KOPT-K1 (cell line): ENCODE measurements around the gene SPOCK1.

Experiments
- H3K27ac ChIP-seq: fragments of 200-600 bp; sonication (generic); 2 replicates; pipeline ENCODE4 v1.5.1; 2016; ENCODE audit warnings: antibody characterized with exemption, mild to moderate bottlenecking, low read depth, low read length; ENCODE audit not compliant: poor library complexity, severe bottlenecking
- H3K36me3 ChIP-seq: fragments of 200-600 bp; sonication (generic); 2 replicates; pipeline ENCODE4 v1.5.1; 2017; ENCODE audit warnings: antibody characterized with exemption, mild to moderate bottlenecking, low read length, moderate library complexity; ENCODE audit not compliant: insufficient read depth
- H3K9me3 ChIP-seq: fragments of 200-600 bp; sonication (generic); 2 replicates; pipeline ENCODE4 v1.5.1; 2017; ENCODE audit warnings: antibody characterized with exemption, low read length, mild to moderate bottlenecking; ENCODE audit not compliant: insufficient read depth, poor library complexity, severe bottlenecking

The SPOCK1 gene

GRCh38 chr5:137286025-137286610 is 213.0 kb downstream of the SPOCK1 start:
- Histone ChIP-seq H3K36me3 (no peaks in the 10 kb centered on the region), H3K27ac (no peak overlapping the region), H3K9me3 (no peaks in the 10 kb centered on the region)

GRCh38 chr5:137283801-137284200 is 215.3 kb downstream of the SPOCK1 start:
- Histone ChIP-seq H3K36me3 (no peaks in the 10 kb centered on the region), H3K9me3 (no peaks in the 10 kb centered on the region), H3K27ac (no peak overlapping the region)

GRCh38 chr5:137282216-137282615 is 216.9 kb downstream of the SPOCK1 start:
- Histone ChIP-seq H3K9me3 (no peaks in the 10 kb centered on the region), H3K27ac (no peak overlapping the region), H3K36me3 (no peaks in the 10 kb centered on the region)

- H3K36me3 ChIP-seq: no peaks in the 10 kb centered on the region
- H3K27ac ChIP-seq: no peak overlapping the region
- H3K9me3 ChIP-seq: no peaks in the 10 kb centered on the region
Measured at GRCh38 chr5:137281201-137281600, 217.9 kb downstream of the SPOCK1 start.

GRCh38 chr5:137280656-137281055 is 218.5 kb downstream of the SPOCK1 start:
- Histone ChIP-seq H3K9me3 (no peaks in the 10 kb centered on the region), H3K36me3 (no peaks in the 10 kb centered on the region), H3K27ac (no peak overlapping the region)

GRCh38 chr5:137279521-137280231 is 219.4 kb downstream of the SPOCK1 start:
- H3K36me3 ChIP-seq: no peaks in the 10 kb centered on the region
- H3K9me3 ChIP-seq: no peaks in the 10 kb centered on the region
- H3K27ac ChIP-seq: no peak overlapping the region

- no peaks in the 10 kb centered on the region for H3K36me3 ChIP-seq
- no peak overlapping the region for H3K27ac ChIP-seq
- no peaks in the 10 kb centered on the region for H3K9me3 ChIP-seq
Measured at GRCh38 chr5:137278476-137278875, 220.7 kb downstream of the SPOCK1 start.

- H3K27ac ChIP-seq: no peak overlapping the region
- no peaks in the 10 kb centered on the region for H3K36me3 ChIP-seq
- no peaks in the 10 kb centered on the region for H3K9me3 ChIP-seq
Measured at GRCh38 chr5:137275083-137275482, 224.0 kb downstream of the SPOCK1 start.

- Histone ChIP-seq H3K9me3 (no peaks in the 10 kb centered on the region), H3K27ac (no peak overlapping the region), H3K36me3 (no peaks in the 10 kb centered on the region)
Measured at GRCh38 chr5:137273511-137273910, 225.6 kb downstream of the SPOCK1 start.

GRCh38 chr5:137272831-137273230 is 226.3 kb downstream of the SPOCK1 start:
- H3K36me3 ChIP-seq: no peaks in the 10 kb centered on the region
- no peaks in the 10 kb centered on the region for H3K9me3 ChIP-seq
- H3K27ac ChIP-seq: no peak overlapping the region

- H3K36me3 ChIP-seq: no peaks in the 10 kb centered on the region
- H3K27ac ChIP-seq: no peak overlapping the region
- no peaks in the 10 kb centered on the region for H3K9me3 ChIP-seq
Measured at GRCh38 chr5:137269946-137270345, 229.2 kb downstream of the SPOCK1 start.

GRCh38 chr5:137269274-137269673 is 229.9 kb downstream of the SPOCK1 start:
- Histone ChIP-seq H3K36me3 (no peaks in the 10 kb centered on the region), H3K27ac (no peak overlapping the region), H3K9me3 (no peaks in the 10 kb centered on the region)

GRCh38 chr5:137268646-137269045 is 230.5 kb downstream of the SPOCK1 start:
- Histone ChIP-seq H3K36me3 (no peaks in the 10 kb centered on the region), H3K27ac (no peak overlapping the region), H3K9me3 (no peaks in the 10 kb centered on the region)

GRCh38 chr5:137266186-137266585 is 232.9 kb downstream of the SPOCK1 start:
- H3K9me3 ChIP-seq: no peaks in the 10 kb centered on the region
- H3K27ac ChIP-seq: no peak overlapping the region
- no peaks in the 10 kb centered on the region for H3K36me3 ChIP-seq

GRCh38 chr5:137265457-137265856 is 233.7 kb downstream of the SPOCK1 start:
- no peaks in the 10 kb centered on the region for H3K9me3 ChIP-seq
- no peaks in the 10 kb centered on the region for H3K36me3 ChIP-seq
- H3K27ac ChIP-seq: no peak overlapping the region

- Histone ChIP-seq H3K27ac (no peak overlapping the region), H3K36me3 (no peaks in the 10 kb centered on the region), H3K9me3 (no peaks in the 10 kb centered on the region)
Measured at GRCh38 chr5:137264573-137264972, 234.6 kb downstream of the SPOCK1 start.
